ENCODE measurements around the gene COPB2.
A peak's percentile ranks its signal among the peaks of the same experiment; 100 is the strongest.

Gene COPB2

GRCh38 chr3:139318431-139318816 lies 71.0 kb downstream of the COPB2 start (continued):
- TF ChIP-seq ZNF626 (tag by site-specific recombination; IDR thresholded peaks at IDR 0.05): peak; percentile 67; the same call in 1 of the 2 replicates
- no peak for TF ChIP-seq ZNF341 (tag by site-specific recombination; IDR thresholded peaks at IDR 0.05; ENCODE audit: low read depth)
- peak; percentile 89; the same call in 1 of the 2 replicates for TF ChIP-seq ZNF561 (tag by site-specific recombination; IDR thresholded peaks at IDR 0.05; ENCODE audit: borderline replicate concordance)
- TF ChIP-seq ZNF544 (tag by site-specific recombination; IDR thresholded peaks at IDR 0.05): peak; percentile 66; the same call in 1 of the 2 replicates
- 0 out of 2 replicates have a peak, but pooled peaks have one; percentile 26 for TF ChIP-seq ZNF677 (tag by site-specific recombination; IDR thresholded peaks at IDR 0.05)
- TF ChIP-seq ZBTB8A (tag by site-specific recombination; IDR thresholded peaks at IDR 0.05): no peak
- peak; percentile 74 for TF ChIP-seq ZBTB44 (tag by site-specific recombination; IDR thresholded peaks at IDR 0.05)
- peak; percentile 8; the same call in 1 of the 2 replicates for TF ChIP-seq GLI2 (tag by site-specific recombination; IDR thresholded peaks at IDR 0.05; ENCODE audit: borderline replicate concordance, low read depth)
- no peak for TF ChIP-seq INSM2 (tag by site-specific recombination; IDR thresholded peaks at IDR 0.05)
- peak; percentile 82; the same call in 1 of the 2 replicates for TF ChIP-seq ZNF184 (tag by site-specific recombination; IDR thresholded peaks at IDR 0.05)
- no peak for TF ChIP-seq ZNF202 (tag by site-specific recombination; IDR thresholded peaks at IDR 0.05; ENCODE audit: borderline replicate concordance)

GRCh38 chr3:139317660-139318430 lies 71.6 kb downstream of the COPB2 start:
- no peaks in the 10 kb centered on the region for H3K4me1 ChIP-seq (ENCODE audit: control insufficient read depth, insufficient read depth, low read length)
- POLR2A ChIA-PET: no interaction called here
- no peaks in the 10 kb centered on the region for H3K9me3 ChIP-seq (ENCODE audit: control insufficient read depth, insufficient read depth, low read depth, low read length)
- CTCF ChIA-PET: interaction anchor here (0.7 to 2.4 kb wide), 7 partner anchors 11 to 908 kb away, joined by 3 to 9 read pairs (median 4); no protein-coding TSS in a partner anchor
- no peak overlapping the region for H3K27ac ChIP-seq (ENCODE audit: extremely low read depth, low read depth, low read length)
- H3K4me3 ChIP-seq (ENCODE audit: low read depth, low read length): no peak overlapping the region
- TF ChIP-seq PRDM10 (tag by site-specific recombination; IDR thresholded peaks at IDR 0.05): peak; percentile 36; the same call in 1 of the 2 replicates
- no peak for TF ChIP-seq KLF16 (tag by site-specific recombination; IDR thresholded peaks at IDR 0.05)
- H3K36me3 ChIP-seq (ENCODE audit: control insufficient read depth in 2 of 2, insufficient read depth in 1 of 2, low read length in 2 of 2): no peaks in the 10 kb centered on the region

GRCh38 chr3:139317215-139317614 lies 72.2 kb downstream of the COPB2 start:
- H3K4me3 ChIP-seq (ENCODE audit: low read depth, low read length): no peak overlapping the region
- H3K36me3 ChIP-seq (ENCODE audit: control insufficient read depth in 2 of 2, insufficient read depth in 1 of 2, low read length in 2 of 2): no peaks in the 10 kb centered on the region
- no peaks in the 10 kb centered on the region for H3K9me3 ChIP-seq (ENCODE audit: control insufficient read depth, insufficient read depth, low read depth, low read length)
- ChIA-PET POLR2A (no interaction called here), CTCF (interaction anchor here (0.7 to 1.6 kb wide), 4 partner anchors 18 to 394 kb away, joined by 3 to 4 read pairs (median 3); no protein-coding TSS in a partner anchor)
- H3K27ac ChIP-seq (ENCODE audit: extremely low read depth, low read depth, low read length): no peak overlapping the region
- H3K4me1 ChIP-seq (ENCODE audit: control insufficient read depth, insufficient read depth, low read length): no peaks in the 10 kb centered on the region
- TF ChIP-seq ZNF174 (tag by site-specific recombination; IDR thresholded peaks at IDR 0.05) (no peak), ZNF350 (tag by site-specific recombination; IDR thresholded peaks at IDR 0.05) (no peak), ZNF157 (tag by site-specific recombination; IDR thresholded peaks at IDR 0.05) (no peak), ZNF549 (tag by site-specific recombination; IDR thresholded peaks at IDR 0.05) (no peak), ZFP69B (tag by site-specific recombination; IDR thresholded peaks at IDR 0.05) (no peak), ZBTB1 (tag by site-specific recombination; IDR thresholded peaks at IDR 0.05) (no peak), ZNF335 (tag by site-specific recombination; conservative IDR thresholded peaks at IDR 0.05) (no peak), ZNF560 (tag by site-specific recombination; IDR thresholded peaks at IDR 0.05; ENCODE audit: borderline replicate concordance) (no peak), ZNF248 (tag by site-specific recombination; IDR thresholded peaks at IDR 0.05) (no peak), ZNF202 (tag by site-specific recombination; IDR thresholded peaks at IDR 0.05; ENCODE audit: borderline replicate concordance) (no peak), ZNF362 (tag by site-specific recombination; IDR thresholded peaks at IDR 0.05) (no peak), YY2 (tag by site-specific recombination; IDR thresholded peaks at IDR 0.05) (no peak), ZIC2 (tag by site-specific recombination; IDR thresholded peaks at IDR 0.05) (no peak)

Measured in HEK293 (cell line).